MCF 10A (cell line): ENCODE results near the gene ADPRM. TPM values are rescaled to one million over a fixed set of nuclear protein-coding genes. Genes with fewer than 3 reads are reported as not detected.
"Not testable (repeated sequence)": the region's sequence is repeated elsewhere in the genome, so short reads cannot be mapped to it uniquely, and the experiment has no call there.

Experiments used
- BruUV-seq: library from RNA; stranded (reverse); fragments of 400-500 nt; replicated peaks from 2 replicates; lab custom pipeline; 2021; lab: Mats Ljungman, UMichigan
- CTCF ChIA-PET: fragments of 300-600 bp; sonication (Branson Sonifier 250); formaldehyde crosslinking; extraction: SDS; loops from one replicate; lab custom pipeline; 2021; ENCODE audit warnings: antibody characterized with exemption, inconsistent platforms; lab: Yijun Ruan, JAX
- POLR2A ChIA-PET: fragments of 300-600, 350-650 bp; sonication (Branson Sonifier 250); formaldehyde crosslinking; extraction: SDS; loops from one replicate; lab custom pipeline; 2020; ENCODE audit warnings: antibody characterized with exemption, inconsistent platforms; lab: Yijun Ruan, JAX
- DNase-seq: peaks from one replicate; pipeline ENCODE4 v3.0.0-alpha.2; 2018; ENCODE audit not compliant: unreplicated experiment
- H3K27ac Mint-ChIP-seq: one replicate; pipeline ENCODE4 v1.8.0; 2022; ENCODE audit warnings: mild to moderate bottlenecking, low read depth, mixed read lengths; ENCODE audit not compliant: unreplicated experiment
- H3K27me3 Mint-ChIP-seq: one replicate; pipeline ENCODE4 v1.8.0; 2022; ENCODE audit warnings: mixed read lengths; ENCODE audit not compliant: insufficient read depth, unreplicated experiment
- H3K36me3 Mint-ChIP-seq: one replicate; pipeline ENCODE4 v1.8.0; 2022; ENCODE audit warnings: mild to moderate bottlenecking, moderate library complexity, mixed read lengths; ENCODE audit not compliant: insufficient read depth, unreplicated experiment
- H3K4me1 Mint-ChIP-seq: one replicate; pipeline ENCODE4 v1.8.0; 2022; ENCODE audit warnings: mixed read lengths; ENCODE audit not compliant: insufficient read depth, unreplicated experiment
- H3K4me3 Mint-ChIP-seq: one replicate; pipeline ENCODE4 v1.8.0; 2022; ENCODE audit warnings: mild to moderate bottlenecking, moderate library complexity, mixed read lengths; ENCODE audit not compliant: unreplicated experiment
- H3K9me3 Mint-ChIP-seq: one replicate; pipeline ENCODE4 v1.8.0; 2022; ENCODE audit warnings: mixed read lengths; ENCODE audit not compliant: unreplicated experiment
- CTCF ChIP-seq: fragments of 200-600 bp; IDR thresholded peaks from one replicate; pipeline ENCODE4 v1.8.0; 2022; ENCODE audit warnings: antibody characterized with exemption, mild to moderate bottlenecking; ENCODE audit not compliant: unreplicated experiment
- intact Hi-C: fragments of 100-400 bp; cut with micrococcal nuclease; formaldehyde crosslinking; loops from 2 replicates; pipeline ENCODE4 v1.14.1; 2022
- total RNA-seq: library from RNA; stranded (reverse); gene quantifications from 2 replicates; pipeline ENCODE4 v1.2.3, GENCODE V29; 2022

Gene ADPRM
- total RNA-seq, 1 experiment from 2014 or later: 9.8 TPM

DNA sequence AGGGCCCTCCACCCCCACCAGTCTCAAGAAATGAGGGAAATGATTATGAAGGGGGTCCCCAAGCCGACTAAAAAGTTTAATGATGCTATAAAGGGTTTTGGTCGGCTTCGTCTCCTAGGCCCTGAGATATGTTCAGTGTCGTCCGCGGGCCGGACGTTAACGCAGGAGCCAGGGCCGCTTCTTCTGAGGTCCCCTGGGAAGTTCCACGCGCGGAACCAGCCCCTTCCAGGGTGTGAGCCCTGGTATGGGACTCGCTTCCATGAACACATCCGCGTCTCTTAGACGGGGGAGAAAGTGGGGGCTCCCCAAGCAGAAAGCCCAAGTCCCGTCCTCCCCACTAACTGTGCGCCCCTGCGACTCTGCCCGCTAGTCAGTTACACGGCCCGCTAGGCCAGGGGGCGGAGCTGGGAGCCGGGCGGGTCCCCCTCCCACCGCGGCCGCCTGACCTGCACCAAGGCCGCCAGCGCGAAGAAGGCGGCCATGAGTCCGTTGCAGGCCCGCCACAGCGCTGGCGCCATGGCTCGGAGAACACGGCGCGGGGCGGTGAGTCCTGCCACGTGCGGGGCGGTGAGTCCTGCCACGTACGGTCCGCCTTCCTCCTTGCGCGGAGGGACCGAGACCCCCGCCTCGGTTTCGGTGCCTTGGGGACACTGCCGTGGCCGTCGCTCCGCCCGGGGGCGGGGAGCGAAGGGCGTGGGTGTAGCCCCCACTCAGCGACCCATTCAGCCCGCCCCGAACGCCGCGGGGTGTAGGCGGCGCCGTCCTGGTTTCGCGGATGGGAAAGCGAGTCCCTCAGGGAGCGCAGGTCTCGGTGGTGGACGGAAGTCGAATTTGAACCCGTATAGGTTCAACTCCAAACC lies 32.2 kb downstream of the ADPRM start, which contains the start of gene TMEM220:
TMEM220 (minus strand) TSS at position 690 of the 860 bp plus-strand sequence; CDS start at position 518, 172 bp downstream.
- no peak for DNase-seq
- Mint-ChIP-seq H3K4me3 (peak within 1 kb of the TSS; percentile 75), H3K36me3 (no peaks in the 10 kb centered on the region), H3K9me3 (no peaks in the 10 kb centered on the region), H3K27ac (peak within 1 kb of the TSS; percentile 28), H3K27me3 (peaks cover 7% of the 10 kb centered on the region), H3K4me1 (no peaks in the 10 kb centered on the region)
- POLR2A ChIA-PET: interaction anchor here (0.6 kb wide), 1 partner anchor 11 kb away, joined by 3 read pairs; no protein-coding TSS in a partner anchor
- no peak for TF ChIP-seq CTCF
- BruUV-seq: TSS peak; percentile 45
- intact Hi-C loops: loop anchor here (10.0 kb wide), 1 partner anchor 1255 kb away; no protein-coding TSS in a partner anchor
- CTCF ChIA-PET: interaction anchor here (0.6 to 1.1 kb wide), 4 partner anchors 35 to 1315 kb away, joined by 3 to 4 read pairs (median 4); no protein-coding TSS in a partner anchor

GRCh38 chr17:10730247-10730646 lies 32.9 kb downstream of the ADPRM start:
- DNase-seq, POLR2A ChIA-PET, H3K4me1 Mint-ChIP-seq, BruUV-seq, H3K36me3 Mint-ChIP-seq, H3K9me3 Mint-ChIP-seq: not testable (repeated sequence)
- CTCF ChIA-PET: interaction anchor here (0.6 to 1.8 kb wide), 4 partner anchors 64 to 1314 kb away, joined by 3 to 9 read pairs (median 4); no protein-coding TSS in a partner anchor
- peak overlapping the region; percentile 28 for H3K27ac Mint-ChIP-seq
- intact Hi-C loops: loop anchor here (10.0 kb wide), 1 partner anchor 1255 kb away; no protein-coding TSS in a partner anchor
- H3K4me3 Mint-ChIP-seq: peak overlapping the region; percentile 75
- H3K27me3 Mint-ChIP-seq: peaks cover 14% of the 10 kb centered on the region

DNA sequence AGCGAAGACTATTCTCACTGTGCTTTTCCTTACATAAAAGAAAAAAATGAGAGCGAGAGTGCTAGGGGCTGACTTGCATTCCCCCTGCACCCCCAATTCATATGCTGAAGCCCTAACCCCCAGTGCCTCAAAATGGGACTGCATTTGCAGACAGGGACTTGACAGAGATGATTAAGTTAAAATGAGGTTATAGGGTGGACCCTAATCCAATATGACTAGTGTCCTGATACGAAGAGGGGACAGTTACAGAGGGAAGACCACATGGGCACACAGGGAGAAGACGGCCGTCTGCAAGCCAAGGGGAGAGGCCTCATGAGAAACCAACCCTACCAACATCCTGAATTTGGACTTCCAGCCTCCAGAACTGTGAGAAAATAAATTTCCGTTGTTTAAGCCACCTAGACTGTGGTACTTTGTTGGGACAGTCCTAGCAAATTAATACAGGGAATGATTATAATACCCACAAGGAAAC lies 34.0 kb downstream of the ADPRM start:
- Mint-ChIP-seq H3K27me3 (peaks cover 18% of the 10 kb centered on the region), H3K4me3 (no peak overlapping the region), H3K4me1 (no peaks in the 10 kb centered on the region), H3K9me3 (no peaks in the 10 kb centered on the region), H3K36me3 (no peaks in the 10 kb centered on the region), H3K27ac (no peak overlapping the region)
- no peak for TF ChIP-seq CTCF
- CTCF ChIA-PET: interaction anchor here (0.7 to 1.8 kb wide), 5 partner anchors 11 to 1204 kb away, joined by 3 to 9 read pairs (median 3); no protein-coding TSS in a partner anchor
- intact Hi-C loops: loop anchor here (10.0 kb wide), 1 partner anchor 1253 kb away; no protein-coding TSS in a partner anchor
- BruUV-seq: no TSS peak
- no peak for DNase-seq
- POLR2A ChIA-PET: no interaction called here

DNA sequence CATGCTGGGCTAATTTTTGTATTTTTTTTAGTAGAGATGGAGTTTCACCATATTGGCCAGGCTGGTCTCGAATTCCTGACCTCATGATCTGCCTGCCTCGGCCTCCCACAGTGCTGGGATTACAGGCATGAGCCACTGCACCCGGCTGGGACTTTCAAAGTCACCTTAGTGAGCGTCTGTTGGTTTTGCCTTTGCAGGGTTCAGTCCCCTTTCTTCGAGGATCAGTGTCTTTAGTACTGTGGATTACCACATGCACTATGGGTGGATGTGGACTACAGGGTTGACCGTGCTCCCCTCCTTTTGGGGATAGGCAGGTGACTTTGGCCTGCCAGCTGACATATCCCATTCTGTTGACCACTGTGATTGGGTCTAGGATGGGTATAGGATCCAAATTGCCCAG lies 34.7 kb downstream of the ADPRM start:
- H3K36me3 Mint-ChIP-seq, H3K27ac Mint-ChIP-seq, DNase-seq, H3K4me1 Mint-ChIP-seq, BruUV-seq, H3K4me3 Mint-ChIP-seq, H3K9me3 Mint-ChIP-seq, POLR2A ChIA-PET: not testable (repeated sequence)
- CTCF ChIA-PET: interaction anchor here (0.5 to 1.3 kb wide), 4 partner anchors 28 to 1149 kb away, joined by 3 to 4 read pairs (median 3); no protein-coding TSS in a partner anchor
- intact Hi-C loops: loop anchor here (10.0 kb wide), 1 partner anchor 1253 kb away; no protein-coding TSS in a partner anchor
- H3K27me3 Mint-ChIP-seq: peaks cover 23% of the 10 kb centered on the region
